Left forelimb (tissue), 1 donor: ENCODE results near the gene WNT5A.

Source experiments
- DNase-seq: peaks from one replicate; pipeline ENCODE4 v3.0.0-alpha.2; 2018; ENCODE audit warnings: low spot score

Gene WNT5A

DNA sequence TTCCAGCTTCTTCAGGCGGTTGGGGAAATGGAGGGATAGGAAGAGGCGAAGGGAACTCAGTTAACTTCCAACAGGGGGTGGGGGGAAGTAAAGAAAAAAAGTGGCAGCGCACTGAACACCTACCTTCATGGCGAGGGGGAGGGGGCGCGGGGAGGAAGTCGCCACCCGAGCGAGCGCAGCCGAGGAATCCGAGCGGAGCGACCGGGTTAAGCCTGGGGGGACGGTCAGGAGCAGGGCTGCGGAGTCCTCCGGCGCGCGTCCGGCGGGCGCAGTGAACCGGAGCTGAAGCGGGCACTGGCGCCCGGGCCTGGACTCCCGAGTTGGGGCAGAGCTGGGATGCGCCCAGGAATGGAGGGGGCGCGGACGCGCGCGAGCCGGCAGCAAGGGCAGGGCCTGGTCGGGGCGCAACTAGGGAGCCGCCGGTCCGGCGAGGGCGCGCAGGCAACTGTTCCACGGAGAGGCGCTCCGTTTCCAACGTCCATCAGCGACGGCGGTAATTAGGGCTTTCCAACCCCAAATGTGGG is at the start of gene WNT5A:
Gene WNT5A (minus strand): TSS at position 450 of the 524 bp plus-strand sequence. CDS start 321 bp downstream, at position 129.
- DNase-seq, result no peak

DNA sequence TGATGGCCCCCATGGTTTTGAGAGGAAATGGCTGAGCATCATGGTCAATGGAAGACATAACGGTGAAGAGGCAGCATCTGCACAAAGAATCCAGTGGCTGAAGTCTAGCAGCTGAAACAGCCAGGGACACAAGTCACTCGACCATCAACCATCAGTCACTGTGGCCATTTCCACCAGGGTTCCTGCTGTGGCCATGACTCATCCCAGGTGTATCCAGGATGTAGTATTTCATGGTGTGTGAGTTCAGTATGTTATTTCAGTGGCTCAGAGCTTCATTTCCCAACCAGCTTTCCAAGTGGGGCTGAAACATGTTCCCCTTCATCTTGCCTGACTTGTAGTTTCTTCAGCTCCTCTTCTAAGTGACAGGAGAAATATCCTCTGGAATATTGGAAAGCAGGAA is 47.8 kb upstream of the WNT5A start:
- DNase-seq, result no peak

- DNase-seq, result no peak
Measured at GRCh38 chr3:55532806-55533205, 45.7 kb upstream of the WNT5A start.

GRCh38 chr3:55531321-55531720 is 44.2 kb upstream of the WNT5A start:
- DNase-seq, result no peak

DNA sequence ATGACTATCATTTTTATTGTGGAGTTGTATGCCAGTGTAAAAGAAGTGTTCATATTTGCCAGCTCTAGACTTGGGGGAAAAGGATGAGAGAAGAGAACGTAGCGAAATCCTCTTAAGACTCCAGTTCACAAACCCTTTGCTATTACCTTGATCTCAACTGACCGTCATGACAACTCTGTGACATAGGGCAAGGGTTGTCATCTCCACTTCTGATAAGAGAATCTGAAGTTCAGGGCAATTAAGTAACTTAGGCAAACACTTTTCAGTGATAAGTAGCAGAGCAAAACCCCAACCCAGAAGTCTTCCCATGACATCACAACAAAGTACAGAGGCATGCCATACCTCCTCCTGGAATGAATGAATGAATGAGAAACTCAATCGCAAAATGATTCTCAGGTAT is 40.3 kb upstream of the WNT5A start:
- DNase-seq, result no peak

GRCh38 chr3:55526332-55527030 is 39.4 kb upstream of the WNT5A start:
- DNase-seq, result no peak

DNA sequence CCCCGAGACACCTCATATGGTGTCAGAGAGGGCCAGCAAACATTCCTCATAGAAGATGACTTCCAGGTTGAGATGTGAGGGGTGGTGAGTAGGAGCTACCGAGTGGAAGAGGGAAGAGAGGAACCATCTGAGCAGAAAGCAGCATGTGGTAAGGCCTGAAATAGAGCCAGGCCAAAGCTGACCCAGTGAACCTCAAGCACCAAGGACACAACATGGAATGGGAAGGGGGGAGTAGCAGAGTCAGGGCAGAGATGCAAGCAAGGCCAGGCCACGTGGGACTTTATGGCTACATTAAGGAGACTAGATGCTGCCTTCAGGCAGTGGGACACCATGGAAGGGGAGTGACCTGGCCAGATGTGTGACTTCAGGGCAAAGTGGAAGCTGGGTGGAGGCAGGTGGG is 38.3 kb upstream of the WNT5A start:
- DNase-seq, result no peak

GRCh38 chr3:55524565-55525244 is 37.6 kb upstream of the WNT5A start:
- no peak for DNase-seq

- DNase-seq, result no peak
Measured at GRCh38 chr3:55523471-55523870, 36.4 kb upstream of the WNT5A start.

DNA sequence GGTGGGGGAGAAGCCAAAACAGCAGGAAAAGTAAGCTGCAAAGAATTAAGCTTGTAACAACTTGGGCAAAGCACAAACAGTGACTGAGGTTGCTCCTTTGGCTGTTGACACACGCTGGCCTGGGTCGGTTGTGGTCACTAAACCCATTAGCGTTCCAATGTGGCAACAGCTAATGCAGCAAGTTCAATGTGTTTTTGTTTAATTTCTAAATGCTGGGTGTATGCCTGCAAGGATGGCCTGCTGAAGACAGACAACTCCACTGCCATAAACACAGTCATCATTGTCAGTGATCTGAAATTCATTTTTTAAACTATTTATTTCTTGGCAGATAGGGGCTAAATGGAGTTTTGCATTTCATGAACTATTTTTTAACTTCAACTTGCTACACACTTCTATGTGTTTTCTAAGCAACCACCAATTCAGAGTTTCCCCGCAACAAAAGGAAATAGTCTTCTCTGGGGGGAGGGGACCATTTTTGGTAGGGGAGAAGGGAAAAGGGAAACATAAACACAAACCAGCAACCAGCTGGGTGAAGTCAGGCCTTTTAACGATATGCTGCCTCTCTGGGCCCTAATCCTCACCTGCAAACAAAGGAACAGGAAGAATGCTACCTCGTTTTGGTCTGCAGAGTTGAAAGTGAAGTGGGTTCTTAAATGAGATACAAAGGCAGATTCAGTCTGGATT is 34.8 kb upstream of the WNT5A start:
- DNase-seq, result no peak

DNA sequence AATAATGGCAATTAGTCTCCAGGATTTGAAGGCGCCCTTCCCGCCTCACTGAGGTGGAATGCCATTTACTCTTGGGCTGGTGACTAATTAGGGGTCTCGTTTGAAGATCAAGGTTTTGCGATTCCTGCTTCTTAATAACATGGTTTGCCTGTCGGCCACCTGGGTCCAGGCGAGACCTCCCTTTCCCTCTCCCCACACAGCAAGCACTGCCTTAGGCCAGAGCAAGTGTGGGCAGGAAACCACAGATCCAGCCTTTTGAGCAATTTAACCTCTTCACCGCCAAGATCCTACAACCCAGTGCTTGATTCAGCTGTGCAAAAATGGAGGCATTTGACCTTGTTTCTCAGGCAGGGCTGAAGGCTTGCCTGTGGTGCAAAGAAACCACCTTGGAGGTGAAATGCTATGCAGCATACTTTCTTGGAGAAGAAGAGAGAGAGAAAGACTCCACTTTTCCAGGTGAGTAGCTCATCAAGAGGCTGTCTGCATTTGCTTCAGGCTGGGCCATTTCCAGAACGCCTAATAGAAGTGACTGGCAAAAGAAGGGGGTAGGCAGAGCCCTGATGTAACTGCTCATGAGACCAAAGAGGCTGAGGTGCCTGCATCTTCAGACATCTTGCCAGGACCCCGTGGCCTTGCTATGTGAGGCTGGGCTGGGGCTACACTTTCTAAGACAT is 34.1 kb upstream of the WNT5A start:
- no peak for DNase-seq

DNA sequence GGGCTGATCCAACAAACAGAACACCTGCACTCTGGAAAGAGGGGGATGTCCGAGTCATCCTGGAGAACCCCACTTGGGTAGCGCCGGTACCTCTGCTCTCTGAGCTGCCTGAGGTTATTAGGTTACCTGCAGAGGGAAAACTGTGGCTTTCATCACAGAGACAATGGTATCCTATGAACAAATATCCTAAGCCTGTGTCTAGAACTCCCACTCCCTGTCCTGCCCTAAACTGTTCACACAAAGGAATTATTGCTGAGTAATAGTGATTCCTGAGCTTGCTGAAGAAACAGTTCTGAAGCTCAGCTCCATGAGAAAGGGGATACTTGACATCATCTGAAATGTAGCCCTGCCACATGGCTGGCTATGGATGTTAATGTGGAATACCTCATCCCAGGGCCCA is 31.9 kb upstream of the WNT5A start:
- DNase-seq, result no peak

- DNase-seq, result no peak
Measured at GRCh38 chr3:55518451-55518850, 31.3 kb upstream of the WNT5A start.

DNA sequence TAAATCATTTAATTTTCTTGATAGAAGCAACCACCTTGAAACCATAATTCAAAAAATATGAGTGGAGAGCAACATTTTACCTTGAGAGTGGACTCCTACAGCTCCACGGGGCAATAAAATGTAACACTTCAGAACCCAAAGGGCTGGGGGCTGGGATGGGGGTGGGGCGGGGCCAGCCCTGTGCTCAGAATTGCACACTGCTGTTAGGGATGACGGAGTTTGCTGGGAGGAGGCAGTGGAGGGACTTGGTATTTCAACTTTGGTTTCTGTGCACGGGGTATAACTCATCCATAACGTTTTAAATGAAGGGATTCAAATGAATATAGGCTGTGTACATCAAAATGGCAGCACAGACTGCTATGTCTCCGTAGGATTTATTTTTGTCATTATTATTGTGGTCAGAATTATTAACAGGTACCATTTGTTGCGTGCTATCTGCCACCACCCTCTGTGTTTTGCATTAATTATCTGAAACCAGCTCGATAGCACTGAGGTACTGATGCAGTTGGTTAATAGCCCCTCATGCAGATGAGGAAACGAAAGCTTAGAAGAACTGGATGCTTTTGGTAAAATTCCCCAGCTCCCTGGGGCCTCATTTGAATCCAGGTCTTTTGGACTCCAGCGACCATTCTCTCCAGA is 29.4 kb upstream of the WNT5A start:
- no peak for DNase-seq

GRCh38 chr3:55515550-55516246 is 28.6 kb upstream of the WNT5A start:
- DNase-seq, result no peak

- no peak for DNase-seq
Measured at GRCh38 chr3:55514962-55515361, 27.9 kb upstream of the WNT5A start.

GRCh38 chr3:55512571-55513343 is 25.7 kb upstream of the WNT5A start:
- DNase-seq, result no peak

DNA sequence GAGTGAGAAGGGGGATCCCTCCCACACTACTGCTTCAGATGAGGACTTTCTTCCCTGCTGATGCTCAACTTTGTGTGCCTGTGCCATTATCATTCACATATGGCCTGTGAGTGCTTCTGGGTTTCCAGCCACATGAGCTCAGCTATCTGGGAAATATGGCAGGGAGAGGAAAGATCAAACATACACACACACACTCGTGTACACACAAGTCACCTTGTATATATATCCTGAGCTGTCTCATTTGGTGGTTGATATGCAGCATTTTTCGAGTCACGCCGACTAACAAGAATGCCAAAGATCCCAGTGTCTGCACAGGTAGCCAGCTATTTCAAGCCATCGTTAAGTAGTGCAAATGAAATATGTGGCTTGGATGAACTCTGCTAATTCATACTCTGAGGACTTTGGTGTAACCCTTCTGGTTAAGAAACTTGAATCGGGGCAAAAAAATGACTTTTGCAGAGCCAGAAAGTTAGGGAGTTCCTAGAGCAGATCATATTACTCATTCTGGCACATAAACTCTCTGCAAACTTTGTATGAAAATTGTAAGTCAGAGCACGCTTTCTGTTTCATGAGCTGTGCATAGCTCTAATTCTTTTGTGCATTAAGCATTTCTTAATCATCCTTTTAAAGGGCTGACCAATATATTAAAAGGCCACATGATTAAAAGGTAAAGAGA is 24.9 kb upstream of the WNT5A start:
- DNase-seq, result no peak

- no peak for DNase-seq
Measured at GRCh38 chr3:55508335-55508734, 21.2 kb upstream of the WNT5A start.

DNA sequence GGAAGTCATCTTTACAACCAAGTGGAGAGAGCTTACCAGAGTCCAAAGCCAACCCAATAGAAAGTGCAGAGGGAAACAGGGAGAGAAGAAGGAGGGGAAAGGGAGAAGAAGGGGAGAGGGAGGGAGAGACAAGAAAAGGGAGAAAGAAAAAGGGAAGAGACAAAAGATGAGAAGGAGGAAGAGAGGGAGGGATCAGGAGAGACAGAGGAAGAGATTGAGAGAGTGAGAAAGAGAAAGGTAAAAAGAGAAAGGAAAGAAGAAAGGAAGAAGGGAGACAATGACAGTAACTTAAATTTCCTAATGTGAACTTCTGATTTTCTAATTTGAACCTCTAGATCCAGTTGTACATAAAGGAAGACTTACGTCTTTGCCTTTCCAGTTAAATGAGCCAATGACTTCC is 20.7 kb upstream of the WNT5A start:
- no peak for DNase-seq
